ENCODE data around the gene LINGO1.

Gene LINGO1

GRCh38 chr15:77619883-77620282, 12.8 kb downstream of the LINGO1 start:
- H3K4me2 ChIP-seq (ENCODE audit: low read length, poor library complexity, severe bottlenecking): no peak overlapping the region
- H3K14ac ChIP-seq (ENCODE audit: low read length in 2 of 2): peak overlapping the region in 1 of 2 experiments; percentile 6
- peaks cover 12% of the 10 kb centered on the region for H3K4me1 ChIP-seq (ENCODE audit: control insufficient read depth, insufficient read depth, low read depth, low read length)
- H3K4ac ChIP-seq (ENCODE audit: low read depth in 1 of 2, low read length in 2 of 2): no peak overlapping the region
- no peak overlapping the region for H2AK5ac ChIP-seq (ENCODE audit: low read length, severe bottlenecking)
- no peak overlapping the region for H3K27ac ChIP-seq (ENCODE audit: low read length, poor library complexity, severe bottlenecking)
- no peaks in the 10 kb centered on the region for H3K79me1 ChIP-seq (replicated peaks; ENCODE audit: low read length, poor library complexity, severe bottlenecking)
- H3K23ac ChIP-seq (ENCODE audit: low read length in 2 of 2): no peak overlapping the region
- no peak for DNase-seq
- peak overlapping the region; percentile 78 for H2BK15ac ChIP-seq (ENCODE audit: low read depth, poor library complexity, severe bottlenecking)
- H2BK5ac ChIP-seq (ENCODE audit: low read depth, low read length, poor library complexity, severe bottlenecking): no peak overlapping the region
- peaks cover 62% of the 10 kb centered on the region in 2 experiments for H3K27me3 ChIP-seq (ENCODE audit: control insufficient read depth in 1 of 2, insufficient read depth in 1 of 2, low read length in 2 of 2)
- H2BK120ac ChIP-seq (ENCODE audit: low read depth, low read length): no peak overlapping the region
- no peak overlapping the region for H3K9ac ChIP-seq (ENCODE audit: low read length)
- H4K8ac ChIP-seq (ENCODE audit: low read length): no peak overlapping the region
- H3K18ac ChIP-seq (ENCODE audit: low read depth in 1 of 2, low read length in 2 of 2): no peak overlapping the region
- no peak overlapping the region for H3K4me3 ChIP-seq (ENCODE audit: insufficient read depth in 1 of 2, low read depth in 1 of 2, low read length in 2 of 2)
- H3K36me3 ChIP-seq (ENCODE audit: control insufficient read depth in 1 of 2, insufficient read depth in 2 of 2, low read depth in 1 of 2, low read length in 2 of 2): no peaks in the 10 kb centered on the region
- H2BK12ac ChIP-seq (ENCODE audit: low read length in 2 of 2): peak overlapping the region in 1 of 2 experiments; percentile 10
- H2AFZ ChIP-seq (ENCODE audit: low read depth, low read length): no peak overlapping the region
- 74% methylated on average over 6 of the region's 6 CpGs for WGBS
- peak overlapping the region; percentile 11 for H4K91ac ChIP-seq (ENCODE audit: low read length)
- H3K9me3 ChIP-seq (ENCODE audit: control insufficient read depth, low read length): no peaks in the 10 kb centered on the region

DNA sequence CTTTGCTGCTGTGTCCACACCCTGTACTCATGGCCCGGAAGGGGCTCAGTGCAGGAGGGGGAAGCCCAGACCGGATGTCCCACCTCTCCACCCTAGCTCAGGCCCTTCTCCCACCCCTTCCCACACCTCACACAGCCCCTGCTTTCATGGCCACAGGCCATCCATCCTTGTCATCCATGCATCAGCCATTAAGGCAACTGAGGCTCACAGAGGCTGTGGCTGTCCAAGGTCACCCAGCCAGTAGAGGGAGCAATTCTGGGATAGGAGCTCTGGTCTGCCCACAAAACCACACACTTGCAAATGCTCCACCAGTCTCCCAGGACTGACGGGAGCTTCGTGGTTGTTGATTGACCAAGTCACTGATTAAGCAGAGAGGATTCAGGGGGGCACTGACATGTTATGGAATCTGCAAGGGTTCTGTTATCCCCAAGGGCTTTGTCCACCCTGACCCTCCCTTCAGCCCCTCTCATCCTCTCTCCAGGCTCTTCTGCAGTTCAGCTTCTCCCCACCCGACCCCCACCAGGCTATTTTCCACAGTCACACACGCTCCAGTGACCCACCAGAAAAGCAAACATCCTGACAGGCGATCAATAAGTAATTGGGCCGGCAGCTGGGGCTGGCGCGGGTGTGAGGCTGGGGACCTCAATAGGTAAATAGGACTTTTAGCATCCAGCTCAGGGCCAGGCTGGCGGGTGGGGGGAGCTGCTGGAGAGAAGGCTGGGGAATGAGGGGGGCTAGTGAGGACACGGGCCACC, 15.1 kb downstream of the LINGO1 start:
- Histone ChIP-seq H3K18ac (ENCODE audit: low read depth in 1 of 2, low read length in 2 of 2) (no peak overlapping the region), H2AK5ac (ENCODE audit: low read length, severe bottlenecking) (no peak overlapping the region), H3K4me2 (ENCODE audit: low read length, poor library complexity, severe bottlenecking) (no peak overlapping the region)

GRCh38 chr15:77616072-77616471, 16.6 kb downstream of the LINGO1 start:
- Histone ChIP-seq H2AK5ac (ENCODE audit: low read length, severe bottlenecking) (no peak overlapping the region), H2BK12ac (ENCODE audit: low read length in 2 of 2) (no peak overlapping the region), H3K9me3 (ENCODE audit: control insufficient read depth, low read length) (no peaks in the 10 kb centered on the region), H3K14ac (ENCODE audit: low read length in 2 of 2) (no peak overlapping the region), H3K79me1 (replicated peaks; ENCODE audit: low read length, poor library complexity, severe bottlenecking) (no peaks in the 10 kb centered on the region), H2AFZ (ENCODE audit: low read depth, low read length) (no peak overlapping the region), H2BK15ac (ENCODE audit: low read depth, poor library complexity, severe bottlenecking) (no peak overlapping the region), H3K4ac (ENCODE audit: low read depth in 1 of 2, low read length in 2 of 2) (no peak overlapping the region), H3K36me3 (ENCODE audit: control insufficient read depth in 1 of 2, insufficient read depth in 2 of 2, low read depth in 1 of 2, low read length in 2 of 2) (no peaks in the 10 kb centered on the region), H3K4me2 (ENCODE audit: low read length, poor library complexity, severe bottlenecking) (no peak overlapping the region), H3K4me3 (ENCODE audit: insufficient read depth in 1 of 2, low read depth in 1 of 2, low read length in 2 of 2) (no peak overlapping the region), H3K27me3 (ENCODE audit: control insufficient read depth in 1 of 2, insufficient read depth in 1 of 2, low read length in 2 of 2) (peaks cover 47 to 52% of the 10 kb centered on the region in 2 experiments), H4K8ac (ENCODE audit: low read length) (no peak overlapping the region), H3K27ac (ENCODE audit: low read length, poor library complexity, severe bottlenecking) (no peak overlapping the region), H3K23ac (ENCODE audit: low read length in 2 of 2) (peak overlapping the region in 1 of 2 experiments; percentile 18), H3K18ac (ENCODE audit: low read depth in 1 of 2, low read length in 2 of 2) (no peak overlapping the region), H2BK5ac (ENCODE audit: low read depth, low read length, poor library complexity, severe bottlenecking) (no peak overlapping the region), H3K9ac (ENCODE audit: low read length) (no peak overlapping the region), H3K4me1 (ENCODE audit: control insufficient read depth, insufficient read depth, low read depth, low read length) (peaks cover 5% of the 10 kb centered on the region), H4K91ac (ENCODE audit: low read length) (no peak overlapping the region), H2BK120ac (ENCODE audit: low read depth, low read length) (no peak overlapping the region)
- 77% methylated on average over 8 of the region's 8 CpGs for WGBS
- DNase-seq: no peak

More for the DNA sequence above, 15.1 kb downstream of the LINGO1 start:
- Histone ChIP-seq H3K36me3 (ENCODE audit: control insufficient read depth in 1 of 2, insufficient read depth in 2 of 2, low read depth in 1 of 2, low read length in 2 of 2) (no peaks in the 10 kb centered on the region), H2BK12ac (ENCODE audit: low read length in 2 of 2) (no peak overlapping the region), H2BK5ac (ENCODE audit: low read depth, low read length, poor library complexity, severe bottlenecking) (no peak overlapping the region), H4K8ac (ENCODE audit: low read length) (no peak overlapping the region), H3K9me3 (ENCODE audit: control insufficient read depth, low read length) (no peaks in the 10 kb centered on the region), H3K27me3 (ENCODE audit: control insufficient read depth in 1 of 2, insufficient read depth in 1 of 2, low read length in 2 of 2) (peaks cover 49 to 53% of the 10 kb centered on the region in 2 experiments), H2BK15ac (ENCODE audit: low read depth, poor library complexity, severe bottlenecking) (no peak overlapping the region), H3K9ac (ENCODE audit: low read length) (no peak overlapping the region), H4K91ac (ENCODE audit: low read length) (no peak overlapping the region), H3K79me1 (replicated peaks; ENCODE audit: low read length, poor library complexity, severe bottlenecking) (no peaks in the 10 kb centered on the region), H3K4me1 (ENCODE audit: control insufficient read depth, insufficient read depth, low read depth, low read length) (peaks cover 5% of the 10 kb centered on the region), H3K4ac (ENCODE audit: low read depth in 1 of 2, low read length in 2 of 2) (no peak overlapping the region), H3K27ac (ENCODE audit: low read length, poor library complexity, severe bottlenecking) (no peak overlapping the region), H3K4me3 (ENCODE audit: insufficient read depth in 1 of 2, low read depth in 1 of 2, low read length in 2 of 2) (no peak overlapping the region), H3K23ac (ENCODE audit: low read length in 2 of 2) (no peak overlapping the region), H3K14ac (ENCODE audit: low read length in 2 of 2) (no peak overlapping the region), H2BK120ac (ENCODE audit: low read depth, low read length) (no peak overlapping the region), H2AFZ (ENCODE audit: low read depth, low read length) (no peak overlapping the region)
- DNase-seq: no peak
- WGBS: 79% methylated on average over 12 of the region's 12 CpGs

GRCh38 chr15:77615472-77615871, 17.2 kb downstream of the LINGO1 start:
- 95% methylated on average over 31 of the region's 31 CpGs for WGBS
- Histone ChIP-seq H3K79me1 (replicated peaks; ENCODE audit: low read length, poor library complexity, severe bottlenecking) (no peaks in the 10 kb centered on the region), H3K18ac (ENCODE audit: low read depth in 1 of 2, low read length in 2 of 2) (no peak overlapping the region), H2BK15ac (ENCODE audit: low read depth, poor library complexity, severe bottlenecking) (no peak overlapping the region), H3K4me1 (ENCODE audit: control insufficient read depth, insufficient read depth, low read depth, low read length) (peaks cover 5% of the 10 kb centered on the region), H4K91ac (ENCODE audit: low read length) (no peak overlapping the region), H2BK12ac (ENCODE audit: low read length in 2 of 2) (no peak overlapping the region), H3K4ac (ENCODE audit: low read depth in 1 of 2, low read length in 2 of 2) (no peak overlapping the region), H2AFZ (ENCODE audit: low read depth, low read length) (no peak overlapping the region), H3K9me3 (ENCODE audit: control insufficient read depth, low read length) (no peaks in the 10 kb centered on the region), H2BK5ac (ENCODE audit: low read depth, low read length, poor library complexity, severe bottlenecking) (no peak overlapping the region), H3K27ac (ENCODE audit: low read length, poor library complexity, severe bottlenecking) (no peak overlapping the region), H3K9ac (ENCODE audit: low read length) (no peak overlapping the region), H3K4me2 (ENCODE audit: low read length, poor library complexity, severe bottlenecking) (no peak overlapping the region), H3K23ac (ENCODE audit: low read length in 2 of 2) (no peak overlapping the region), H3K14ac (ENCODE audit: low read length in 2 of 2) (no peak overlapping the region), H2AK5ac (ENCODE audit: low read length, severe bottlenecking) (no peak overlapping the region), H3K36me3 (ENCODE audit: control insufficient read depth in 1 of 2, insufficient read depth in 2 of 2, low read depth in 1 of 2, low read length in 2 of 2) (no peaks in the 10 kb centered on the region), H3K4me3 (ENCODE audit: insufficient read depth in 1 of 2, low read depth in 1 of 2, low read length in 2 of 2) (no peak overlapping the region), H2BK120ac (ENCODE audit: low read depth, low read length) (no peak overlapping the region), H3K27me3 (ENCODE audit: control insufficient read depth in 1 of 2, insufficient read depth in 1 of 2, low read length in 2 of 2) (peaks cover 49 to 51% of the 10 kb centered on the region in 2 experiments), H4K8ac (ENCODE audit: low read length) (no peak overlapping the region)
- DNase-seq: no peak
